Brain microvascular endothelial cell (primary cell): ENCODE data around the gene SAMD10.
"Not testable (repeated sequence)": the region's sequence is repeated elsewhere in the genome, so short reads cannot be mapped to it uniquely, and the experiment has no call there.

Experiments
- DNase-seq: peaks from one replicate; pipeline ENCODE4 v3.0.0-alpha.2; 2020
- H3K27ac ChIP-seq: fragments of 250-450 bp; sonication (Bioruptor Pico); 2 replicates; pipeline ENCODE4 v1.5.1; 2020; ENCODE audit warnings: mild to moderate bottlenecking, moderate library complexity
- H3K27me3 ChIP-seq: fragments of 250-450 bp; sonication (Bioruptor Pico); replicated peaks from 2 replicates; pipeline ENCODE4 v1.5.1; 2020; ENCODE audit warnings: mild to moderate bottlenecking
- H3K36me3 ChIP-seq: fragments of 250-450 bp; sonication (Bioruptor Pico); replicated peaks from 2 replicates; pipeline ENCODE4 v1.5.1; 2020; ENCODE audit warnings: mild to moderate bottlenecking
- H3K4me3 ChIP-seq: 2 replicates; pipeline ENCODE4 v1.5.1; 2011; ENCODE audit warnings: low read depth, mild to moderate bottlenecking, control low read depth, low read length, moderate library complexity
- CTCF ChIP-seq: IDR thresholded peaks from 2 replicates; pipeline ENCODE4 v1.5.1; 2011; ENCODE audit warnings: low read depth, mild to moderate bottlenecking, moderate library complexity, low read length, control low read depth, inconsistent platforms; ENCODE audit errors: missing control alignments
- in situ Hi-C: cut with HindIII; loops from 2 replicates; pipeline ENCODE4 v1.10.0; 2017; ENCODE audit warnings: low sequenced_read_pairs, low pct_ligation_motif_present

The SAMD10 gene

GRCh38 chr20:63930971-63931553, 48.4 kb downstream of the SAMD10 start:
- no peak for TF ChIP-seq CTCF
- H3K27ac ChIP-seq = no peak overlapping the region
- no peak for DNase-seq
- no peak overlapping the region for H3K4me3 ChIP-seq
- H3K36me3 ChIP-seq = peaks cover 83% of the 10 kb centered on the region
- in situ Hi-C loops = no loop called here
- H3K27me3 ChIP-seq = no peaks in the 10 kb centered on the region

GRCh38 chr20:63929473-63929883, 50.0 kb downstream of the SAMD10 start:
- peaks cover 68% of the 10 kb centered on the region for H3K36me3 ChIP-seq
- H3K27me3 ChIP-seq, in situ Hi-C loops, DNase-seq, H3K27ac ChIP-seq, H3K4me3 ChIP-seq: not testable (repeated sequence)

GRCh38 chr20:63929071-63929470, 50.4 kb downstream of the SAMD10 start:
- in situ Hi-C loops = no loop called here
- Histone ChIP-seq H3K27ac (no peak overlapping the region), H3K36me3 (peaks cover 64% of the 10 kb centered on the region), H3K4me3 (no peak overlapping the region), H3K27me3 (no peaks in the 10 kb centered on the region)
- TF ChIP-seq CTCF = no peak
- DNase-seq = no peak

GRCh38 chr20:63926298-63926697, 53.1 kb downstream of the SAMD10 start:
- no peak for DNase-seq
- no peak for TF ChIP-seq CTCF
- Histone ChIP-seq H3K27ac (no peak overlapping the region), H3K27me3 (no peaks in the 10 kb centered on the region), H3K4me3 (no peak overlapping the region), H3K36me3 (peaks cover 39% of the 10 kb centered on the region)
- in situ Hi-C loops = no loop called here

GRCh38 chr20:63924241-63924640, 55.2 kb downstream of the SAMD10 start:
- no peak for TF ChIP-seq CTCF
- no peaks in the 10 kb centered on the region for H3K27me3 ChIP-seq
- no peak for DNase-seq
- H3K4me3 ChIP-seq = no peak overlapping the region
- peaks cover 24% of the 10 kb centered on the region for H3K36me3 ChIP-seq
- no peak overlapping the region for H3K27ac ChIP-seq
- in situ Hi-C loops = no loop called here
